AG09309 (cell line): Measurements from ENCODE around the gene NT5C2.
"Not testable (repeated sequence)": the region's sequence is repeated elsewhere in the genome, so short reads cannot be mapped to it uniquely, and the experiment has no call there.

Source experiments
- DNase-seq: peaks from one replicate; pipeline ENCODE4 v3.0.0-alpha.2; 2010; ENCODE audit warnings: low read depth
- H3K4me3 ChIP-seq: 2 replicates; pipeline ENCODE4 v1.5.1; 2011; ENCODE audit warnings: mild to moderate bottlenecking, low read depth, low read length, moderate library complexity; ENCODE audit not compliant: control insufficient read depth
- CTCF ChIP-seq: IDR thresholded peaks from 2 replicates; pipeline ENCODE4 v1.5.1; 2011; ENCODE audit warnings: mild to moderate bottlenecking, low read depth, low read length, inconsistent platforms; ENCODE audit not compliant: insufficient read depth, control insufficient read depth; ENCODE audit errors: missing control alignments

Gene NT5C2

GRCh38 chr10:103072276-103072675 is 120.8 kb downstream of the NT5C2 start:
- no peak for TF ChIP-seq CTCF
- DNase-seq, result no peak
- no peak overlapping the region for H3K4me3 ChIP-seq

- H3K4me3 ChIP-seq, result no peak overlapping the region
- TF ChIP-seq CTCF, result peak; percentile 70
- peak; percentile 11 for DNase-seq
Observed at GRCh38 chr10:103069453-103070331, 123.4 kb downstream of the NT5C2 start.

- no peak for DNase-seq
- no peak for TF ChIP-seq CTCF
- H3K4me3 ChIP-seq, result no peak overlapping the region
Observed at GRCh38 chr10:103067956-103068355, 125.1 kb downstream of the NT5C2 start.

- no peak for TF ChIP-seq CTCF
- H3K4me3 ChIP-seq, result no peak overlapping the region
- DNase-seq, result no peak
Observed at GRCh38 chr10:103067484-103067883, 125.6 kb downstream of the NT5C2 start.

- H3K4me3 ChIP-seq, DNase-seq: not testable (repeated sequence)
Observed at GRCh38 chr10:103067099-103067477, 126.0 kb downstream of the NT5C2 start.

GRCh38 chr10:103066141-103067098 is 126.7 kb downstream of the NT5C2 start:
- DNase-seq, result no peak
- no peak for TF ChIP-seq CTCF
- H3K4me3 ChIP-seq, result no peak overlapping the region

GRCh38 chr10:103064956-103065355 is 128.1 kb downstream of the NT5C2 start:
- TF ChIP-seq CTCF, result no peak
- DNase-seq, result no peak
- no peak overlapping the region for H3K4me3 ChIP-seq
